Panc1 (cell line): Measurements from ENCODE around the gene FBXO42. TPM values are rescaled to one million over a fixed set of nuclear protein-coding genes. Genes with fewer than 3 reads are reported as not detected.

Experiments used
- ATAC-seq: fragments of 200-7000 bp; cut with Tn5 transposase; 2 replicates; pipeline ENCODE4 v1.9.1; 2020; ENCODE audit warnings: mild to moderate bottlenecking, moderate library complexity
- BruUV-seq: library from RNA; stranded (reverse); fragments of 400-500 nt; replicated peaks from 2 replicates; lab custom pipeline; 2021; lab: Mats Ljungman, UMichigan
- CTCF ChIA-PET: fragments of 300-600 bp; sonication (Branson Sonifier 250); formaldehyde crosslinking; loops from one replicate; lab custom pipeline; 2022; ENCODE audit warnings: antibody characterized with exemption; lab: Charles Lee
- POLR2A ChIA-PET: fragments of 300-600 bp; sonication (Branson Sonifier 250); formaldehyde crosslinking; loops from one replicate; lab custom pipeline; 2022; ENCODE audit warnings: antibody characterized with exemption; lab: Charles Lee
- DNase-seq: peaks from one replicate; pipeline ENCODE4 v3.0.0-alpha.2; 2010; ENCODE audit warnings: low read depth, low spot score
- H3K27ac ChIP-seq: 2 replicates; pipeline ENCODE4 v1.5.1; 2011; ENCODE audit warnings: mild to moderate bottlenecking, low read length, inconsistent platforms
- H3K27me3 ChIP-seq: fragments of 200-500 bp; sonication (Bioruptor generic); 2 replicates; pipeline ENCODE4 v1.6.0; 2014; ENCODE audit warnings: low read length, inconsistent platforms; ENCODE audit not compliant: control insufficient read depth, insufficient read depth
- H3K36me3 ChIP-seq: fragments of 200-500 bp; sonication (Bioruptor generic); 2 replicates; pipeline ENCODE4 v1.5.1; 2014; ENCODE audit warnings: inconsistent platforms, mild to moderate bottlenecking, low read length, moderate library complexity; ENCODE audit not compliant: control insufficient read depth, insufficient read depth
- H3K4me1 ChIP-seq: 2 replicates; pipeline ENCODE4 v1.5.1; 2011; ENCODE audit warnings: inconsistent platforms, mild to moderate bottlenecking, low read length, moderate library complexity; ENCODE audit not compliant: control insufficient read depth, insufficient read depth
- H3K4me3 ChIP-seq, 2 experiments: 2 replicates each; pipeline ENCODE4 v1.5.1; 2011 to 2012; ENCODE audit warnings: low read depth in 2 of 2, low read length in 2 of 2, mild to moderate bottlenecking in 2 of 2, inconsistent platforms in 1 of 2, moderate library complexity in 1 of 2
- H3K9me3 ChIP-seq: fragments of 200-500 bp; sonication (Bioruptor generic); 2 replicates; pipeline ENCODE4 v1.5.1; 2014; ENCODE audit warnings: low read depth, mild to moderate bottlenecking, inconsistent platforms, low read length, moderate library complexity; ENCODE audit not compliant: control insufficient read depth, insufficient read depth
- POLR2AphosphoS5 ChIP-seq: IDR thresholded peaks from 2 replicates; pipeline ENCODE4 v1.6.1; 2012; ENCODE audit warnings: mild to moderate bottlenecking, low read depth, low read length, moderate library complexity
- SIN3A ChIP-seq: IDR thresholded peaks from 2 replicates; pipeline ENCODE4 v1.6.1; 2012; ENCODE audit warnings: low read depth, mild to moderate bottlenecking, low read length, moderate library complexity, borderline replicate concordance; ENCODE audit not compliant: insufficient read depth
- TCF7L2 ChIP-seq: IDR thresholded peaks from 2 replicates; pipeline ENCODE4 v1.6.1; 2011; ENCODE audit warnings: mild to moderate bottlenecking, low read depth, low read length, inconsistent platforms
- in situ Hi-C: cut with HindIII; loops from 2 replicates; pipeline ENCODE4 v1.10.0; 2016; ENCODE audit warnings: low sequenced_read_pairs, low pct_unique_long_range_greater_than_20kb
- intact Hi-C: fragments of 100-400 bp; cut with micrococcal nuclease; formaldehyde crosslinking; loops from one replicate; pipeline ENCODE4 v1.10.0; 2022; ENCODE audit not compliant: unreplicated experiment
- total RNA-seq: library from RNA; stranded (reverse); gene quantifications from one replicate; pipeline ENCODE4 v1.2.1, GENCODE V29; 2021; ENCODE audit not compliant: unreplicated experiment
- TF ChIP-seq, protein P1 (sequence below), 2 experiments: IDR thresholded peaks; 2 replicates each; pipeline ENCODE4 v1.6.1; 2011 to 2012; ENCODE audit warnings: low read depth in 2 of 2, control low read depth in 1 of 2, low read length in 1 of 2, mild to moderate bottlenecking in 1 of 2, moderate library complexity in 1 of 2; ENCODE audit not compliant: insufficient read depth in 1 of 2
- TF ChIP-seq, protein P2 (sequence below): fragments of 450-650 bp; IDR thresholded peaks from 2 replicates; pipeline ENCODE4 v1.5.1; 2017; ENCODE audit warnings: mild to moderate bottlenecking

The FBXO42 gene
- total RNA-seq, 1 experiment from 2014 or later, result 25.7 TPM

DNA sequence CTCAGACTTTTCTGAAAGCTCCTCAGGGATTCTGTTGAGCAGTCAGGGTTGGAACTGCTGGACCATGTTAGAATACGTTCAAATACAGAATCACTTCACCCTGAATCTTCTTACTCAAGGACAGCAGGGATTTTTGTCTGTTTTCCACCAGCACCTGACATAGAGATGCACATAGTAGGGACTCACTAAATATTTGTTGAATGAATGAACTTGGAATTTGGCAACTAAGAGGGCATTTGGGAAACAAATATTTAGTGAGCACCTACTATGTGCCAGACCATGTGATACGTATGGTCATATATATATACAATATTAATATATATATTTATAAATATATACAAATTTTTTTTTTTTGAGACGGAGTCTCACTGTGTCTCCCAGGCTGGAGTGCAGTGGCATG lies 4.6 kb upstream of the FBXO42 start:
- POLR2A ChIA-PET, result no interaction called here
- Histone ChIP-seq H3K4me1 (peaks cover 6% of the 10 kb centered on the region), H3K27me3 (no peaks in the 10 kb centered on the region), H3K4me3 (no peak overlapping the region), H3K27ac (no peak overlapping the region), H3K9me3 (no peaks in the 10 kb centered on the region), H3K36me3 (no peaks in the 10 kb centered on the region; the same call in 1 of the 2 replicates)
- CTCF ChIA-PET, result no interaction called here
- ATAC-seq (no peak), DNase-seq (no peak)
- no peak for TF ChIP-seq POLR2AphosphoS5
- TF ChIP-seq, protein P1, sequence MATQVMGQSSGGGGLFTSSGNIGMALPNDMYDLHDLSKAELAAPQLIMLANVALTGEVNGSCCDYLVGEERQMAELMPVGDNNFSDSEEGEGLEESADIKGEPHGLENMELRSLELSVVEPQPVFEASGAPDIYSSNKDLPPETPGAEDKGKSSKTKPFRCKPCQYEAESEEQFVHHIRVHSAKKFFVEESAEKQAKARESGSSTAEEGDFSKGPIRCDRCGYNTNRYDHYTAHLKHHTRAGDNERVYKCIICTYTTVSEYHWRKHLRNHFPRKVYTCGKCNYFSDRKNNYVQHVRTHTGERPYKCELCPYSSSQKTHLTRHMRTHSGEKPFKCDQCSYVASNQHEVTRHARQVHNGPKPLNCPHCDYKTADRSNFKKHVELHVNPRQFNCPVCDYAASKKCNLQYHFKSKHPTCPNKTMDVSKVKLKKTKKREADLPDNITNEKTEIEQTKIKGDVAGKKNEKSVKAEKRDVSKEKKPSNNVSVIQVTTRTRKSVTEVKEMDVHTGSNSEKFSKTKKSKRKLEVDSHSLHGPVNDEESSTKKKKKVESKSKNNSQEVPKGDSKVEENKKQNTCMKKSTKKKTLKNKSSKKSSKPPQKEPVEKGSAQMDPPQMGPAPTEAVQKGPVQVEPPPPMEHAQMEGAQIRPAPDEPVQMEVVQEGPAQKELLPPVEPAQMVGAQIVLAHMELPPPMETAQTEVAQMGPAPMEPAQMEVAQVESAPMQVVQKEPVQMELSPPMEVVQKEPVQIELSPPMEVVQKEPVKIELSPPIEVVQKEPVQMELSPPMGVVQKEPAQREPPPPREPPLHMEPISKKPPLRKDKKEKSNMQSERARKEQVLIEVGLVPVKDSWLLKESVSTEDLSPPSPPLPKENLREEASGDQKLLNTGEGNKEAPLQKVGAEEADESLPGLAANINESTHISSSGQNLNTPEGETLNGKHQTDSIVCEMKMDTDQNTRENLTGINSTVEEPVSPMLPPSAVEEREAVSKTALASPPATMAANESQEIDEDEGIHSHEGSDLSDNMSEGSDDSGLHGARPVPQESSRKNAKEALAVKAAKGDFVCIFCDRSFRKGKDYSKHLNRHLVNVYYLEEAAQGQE (IDR thresholded peaks at IDR 0.05; ENCODE audit: insufficient read depth in 1 of 2, low read depth in 2 of 2, low read length in 1 of 2), result no peak
- TF ChIP-seq TCF7L2, result no peak
- TF ChIP-seq, protein P2, sequence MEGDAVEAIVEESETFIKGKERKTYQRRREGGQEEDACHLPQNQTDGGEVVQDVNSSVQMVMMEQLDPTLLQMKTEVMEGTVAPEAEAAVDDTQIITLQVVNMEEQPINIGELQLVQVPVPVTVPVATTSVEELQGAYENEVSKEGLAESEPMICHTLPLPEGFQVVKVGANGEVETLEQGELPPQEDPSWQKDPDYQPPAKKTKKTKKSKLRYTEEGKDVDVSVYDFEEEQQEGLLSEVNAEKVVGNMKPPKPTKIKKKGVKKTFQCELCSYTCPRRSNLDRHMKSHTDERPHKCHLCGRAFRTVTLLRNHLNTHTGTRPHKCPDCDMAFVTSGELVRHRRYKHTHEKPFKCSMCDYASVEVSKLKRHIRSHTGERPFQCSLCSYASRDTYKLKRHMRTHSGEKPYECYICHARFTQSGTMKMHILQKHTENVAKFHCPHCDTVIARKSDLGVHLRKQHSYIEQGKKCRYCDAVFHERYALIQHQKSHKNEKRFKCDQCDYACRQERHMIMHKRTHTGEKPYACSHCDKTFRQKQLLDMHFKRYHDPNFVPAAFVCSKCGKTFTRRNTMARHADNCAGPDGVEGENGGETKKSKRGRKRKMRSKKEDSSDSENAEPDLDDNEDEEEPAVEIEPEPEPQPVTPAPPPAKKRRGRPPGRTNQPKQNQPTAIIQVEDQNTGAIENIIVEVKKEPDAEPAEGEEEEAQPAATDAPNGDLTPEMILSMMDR, result no peak
- TF ChIP-seq SIN3A, result no peak
- no TSS peak for BruUV-seq
- in situ Hi-C loops, result no loop called here
- intact Hi-C loops, result no loop called here

GRCh38 chr1:16354619-16355018 lies 2.3 kb upstream of the FBXO42 start:
- Histone ChIP-seq H3K4me1 (peaks cover 14% of the 10 kb centered on the region), H3K36me3 (no peaks in the 10 kb centered on the region; the same call in 1 of the 2 replicates), H3K4me3 (no peak overlapping the region), H3K27me3 (no peaks in the 10 kb centered on the region), H3K9me3 (no peaks in the 10 kb centered on the region), H3K27ac (no peak overlapping the region)
- ChIA-PET POLR2A (no interaction called here), CTCF (interaction anchor here (0.9 kb wide), 1 partner anchor 9 kb away, joined by 3 read pairs; no protein-coding TSS in a partner anchor)
- BruUV-seq, result no TSS peak
- TF ChIP-seq SIN3A (no peak), TCF7L2 (no peak), POLR2AphosphoS5 (no peak)
- TF ChIP-seq, protein P2, result no peak
- TF ChIP-seq, protein P1 (IDR thresholded peaks at IDR 0.05; ENCODE audit: insufficient read depth in 1 of 2, low read depth in 2 of 2, low read length in 1 of 2), result no peak
- in situ Hi-C loops (no loop called here), intact Hi-C loops (no loop called here)
- ATAC-seq (no peak), DNase-seq (no peak)
